SU-DHL-6 (cell line): ENCODE measurements around the gene ARL8B.

Experiments
- H2AFZ ChIP-seq: fragments of 200-600 bp; sonication (generic); 2 replicates; pipeline ENCODE4 v1.6.1; 2014; ENCODE audit warnings: low read depth, mild to moderate bottlenecking, moderate library complexity, mixed read lengths, antibody characterized with exemption, low read length; ENCODE audit not compliant: severe bottlenecking
- H3F3A ChIP-seq: fragments of 200-600 bp; shearing (Covaris generic); 2 replicates; pipeline ENCODE4 v1.6.0; 2016; ENCODE audit warnings: antibody characterized with exemption, mild to moderate bottlenecking; ENCODE audit not compliant: insufficient read depth
- H3K27ac ChIP-seq: fragments of 200-600 bp; sonication (generic); 2 replicates; pipeline ENCODE4 v1.5.1; 2016; ENCODE audit warnings: low read depth, mild to moderate bottlenecking, low read length, moderate library complexity, mixed read lengths
- H3K27me3 ChIP-seq: fragments of 200-600 bp; sonication (generic), shearing (Covaris generic); 2 replicates; pipeline ENCODE4 v1.6.0; 2014; ENCODE audit warnings: mild to moderate bottlenecking, low read length
- H3K36me3 ChIP-seq: fragments of 200-600 bp; sonication (generic); 2 replicates; pipeline ENCODE4 v1.6.1; 2014; ENCODE audit warnings: mild to moderate bottlenecking, low read length, mixed read lengths
- H3K4me2 ChIP-seq: fragments of 300-600, 200-600 bp; shearing (Covaris generic), sonication (generic); 2 replicates; pipeline ENCODE4 v1.6.0; 2014; ENCODE audit warnings: low read length, low read depth, mild to moderate bottlenecking; ENCODE audit not compliant: poor library complexity, severe bottlenecking
- H3K4me3 ChIP-seq: fragments of 200-600 bp; sonication (generic); 2 replicates; pipeline ENCODE4 v1.5.1; 2014; ENCODE audit warnings: antibody characterized with exemption, low read length, mild to moderate bottlenecking, mixed read lengths; ENCODE audit not compliant: insufficient read depth, poor library complexity, severe bottlenecking
- H3K79me2 ChIP-seq: fragments of 200-600 bp; sonication (generic); 2 replicates; pipeline ENCODE4 v1.6.1; 2014; ENCODE audit warnings: mild to moderate bottlenecking, low read length, moderate library complexity; ENCODE audit not compliant: insufficient read depth
- H3K9ac ChIP-seq: fragments of 200-600 bp; sonication (generic); 2 replicates; pipeline ENCODE4 v1.7.0; 2014; ENCODE audit warnings: mild to moderate bottlenecking, low read length
- H3K9me2 ChIP-seq: fragments of 200-600 bp; sonication (generic); replicated peaks from 2 replicates; pipeline ENCODE4 v1.6.1; 2014; ENCODE audit warnings: low read length; ENCODE audit not compliant: insufficient read depth
- H3K9me3 ChIP-seq: fragments of 200-600 bp; sonication (generic); 2 replicates; pipeline ENCODE4 v1.6.1; 2014; ENCODE audit warnings: low read length, mixed read lengths; ENCODE audit not compliant: insufficient read depth
- H4K20me1 ChIP-seq: fragments of 200-600 bp; sonication (generic); 2 replicates; pipeline ENCODE4 v1.6.1; 2014; ENCODE audit warnings: low read depth, mild to moderate bottlenecking, antibody characterized with exemption, low read length, moderate library complexity, mixed read lengths
- CTCF ChIP-seq: fragments of 200-600 bp; sonication (generic); IDR thresholded peaks from one replicate; pipeline ENCODE4 v1.5.1; 2017; ENCODE audit warnings: antibody characterized with exemption, mild to moderate bottlenecking, low read length, moderate library complexity; ENCODE audit not compliant: insufficient read depth, poor library complexity, severe bottlenecking
- EZH2phosphoT487 ChIP-seq: fragments of 200-600 bp; sonication (generic), shearing (Covaris generic); conservative IDR thresholded peaks from 2 replicates; pipeline ENCODE4 v1.6.1; 2018; ENCODE audit warnings: mild to moderate bottlenecking, antibody characterized with exemption, low read length, moderate library complexity, mixed read lengths

ARL8B gene

GRCh38 chr3:5096336-5097008 is 25.6 kb upstream of the ARL8B start:
- no peaks in the 10 kb centered on the region for H3K9me3 ChIP-seq
- TF ChIP-seq EZH2phosphoT487 (no peak), CTCF (no peak)
- no peaks in the 10 kb centered on the region for H3K79me2 ChIP-seq
- no peak overlapping the region for H3K27ac ChIP-seq
- no peak overlapping the region for H2AFZ ChIP-seq
- no peak overlapping the region for H3K9ac ChIP-seq
- H3K36me3 ChIP-seq = no peaks in the 10 kb centered on the region
- no peak overlapping the region for H3K4me3 ChIP-seq
- H3K27me3 ChIP-seq = no peaks in the 10 kb centered on the region
- H3K4me2 ChIP-seq = no peak overlapping the region
- H3K9me2 ChIP-seq = no peaks in the 10 kb centered on the region
- no peaks in the 10 kb centered on the region for H4K20me1 ChIP-seq
- no peaks in the 10 kb centered on the region for H3F3A ChIP-seq

- no peaks in the 10 kb centered on the region for H3K9me2 ChIP-seq
- no peaks in the 10 kb centered on the region for H3K27me3 ChIP-seq
- no peaks in the 10 kb centered on the region for H3K36me3 ChIP-seq
- H2AFZ ChIP-seq = no peak overlapping the region
- H3K9me3 ChIP-seq = no peaks in the 10 kb centered on the region
- no peak overlapping the region for H3K4me3 ChIP-seq
- H3K4me2 ChIP-seq = no peak overlapping the region
- no peaks in the 10 kb centered on the region for H4K20me1 ChIP-seq
- H3K9ac ChIP-seq = no peak overlapping the region
- H3K79me2 ChIP-seq = no peaks in the 10 kb centered on the region
- TF ChIP-seq CTCF = no peak
- no peak for TF ChIP-seq EZH2phosphoT487
- no peaks in the 10 kb centered on the region for H3F3A ChIP-seq
- H3K27ac ChIP-seq = no peak overlapping the region
Measured at GRCh38 chr3:5098346-5098745, 23.7 kb upstream of the ARL8B start.

- no peaks in the 10 kb centered on the region for H3K27me3 ChIP-seq
- H3F3A ChIP-seq = no peaks in the 10 kb centered on the region
- no peak overlapping the region for H3K9ac ChIP-seq
- no peaks in the 10 kb centered on the region for H4K20me1 ChIP-seq
- H2AFZ ChIP-seq = no peak overlapping the region
- H3K4me2 ChIP-seq = no peak overlapping the region
- no peaks in the 10 kb centered on the region for H3K79me2 ChIP-seq
- no peaks in the 10 kb centered on the region for H3K9me3 ChIP-seq
- no peaks in the 10 kb centered on the region for H3K9me2 ChIP-seq
- TF ChIP-seq CTCF (no peak), EZH2phosphoT487 (no peak)
- H3K27ac ChIP-seq = no peak overlapping the region
- no peak overlapping the region for H3K4me3 ChIP-seq
- no peaks in the 10 kb centered on the region for H3K36me3 ChIP-seq
Measured at GRCh38 chr3:5102532-5102931, 19.6 kb upstream of the ARL8B start.
